ENCODE results near the gene ZBTB3. TPM values are rescaled to one million over a fixed set of nuclear protein-coding genes. Genes with fewer than 3 reads are reported as not detected.

ZBTB3 gene
- total and polyA plus RNA-seq, 2 of the 13 experiments (the other 11 are each of a cell fraction or from before 2014, with no cell fraction given), result 3.4 to 5.2 TPM

GRCh38 chr11:62787005-62787759 is 33.2 kb upstream of the ZBTB3 start, which contains the start of gene TMEM179B (continued):
- TF ChIP-seq ZSCAN5A (CRISPR knock-in tag; IDR thresholded peaks at IDR 0.05; ENCODE audit: borderline replicate concordance), result peak; percentile 91
- TF ChIP-seq ZFP37 (CRISPR knock-in tag; IDR thresholded peaks at IDR 0.05; ENCODE audit: borderline replicate concordance), result no peak
- no peak for TF ChIP-seq ZNF276 (CRISPR knock-in tag; IDR thresholded peaks at IDR 0.05; ENCODE audit: low read depth)
- 0 out of 2 replicates have a peak, but pooled peaks have one; percentile 43 for TF ChIP-seq CHCHD3 (CRISPR knock-in tag; IDR thresholded peaks at IDR 0.05)
- peak; percentile 92 for TF ChIP-seq ZNF407 (CRISPR knock-in tag; IDR thresholded peaks at IDR 0.05; ENCODE audit: not compliant biosample characterization)
- peak; percentile 28; the same call in 1 of the 2 replicates for TF ChIP-seq TBP (CRISPR knock-in tag; IDR thresholded peaks at IDR 0.05)
- peak; percentile 96 for TF ChIP-seq ZNF354B (CRISPR knock-in tag; IDR thresholded peaks at IDR 0.05)
- peak; percentile 91 for TF ChIP-seq ZNF788 (CRISPR knock-in tag; IDR thresholded peaks at IDR 0.05; ENCODE audit: borderline replicate concordance)
- TF ChIP-seq HMGXB4 (CRISPR knock-in tag; IDR thresholded peaks at IDR 0.05; ENCODE audit: borderline replicate concordance in 1 of 2, low read depth in 1 of 2), result peak; percentile 91 to 95
- TF ChIP-seq ARID2 (CRISPR knock-in tag; IDR thresholded peaks at IDR 0.05; ENCODE audit: borderline replicate concordance), result peak; percentile 97
- TF ChIP-seq HOXA3 (CRISPR knock-in tag; IDR thresholded peaks at IDR 0.05), result peak; percentile 94
- TF ChIP-seq MEIS2 (CRISPR knock-in tag; IDR thresholded peaks at IDR 0.05), result peak; percentile 64
- peak; percentile 88; the same call in 1 of the 2 replicates for TF ChIP-seq MEIS1 (CRISPR knock-in tag; IDR thresholded peaks at IDR 0.05; ENCODE audit: borderline replicate concordance)
